HepG2 (cell line): Measurements from ENCODE around the gene SEZ6. TPM values are rescaled to one million over a fixed set of nuclear protein-coding genes. Genes with fewer than 3 reads are reported as not detected.

Source experiments
- AKAP8 ChIP-seq: sonication (generic); formaldehyde crosslinking; IDR thresholded peaks from 2 replicates; pipeline ENCODE4 v1.5.1; 2020; ENCODE audit warnings: mild to moderate bottlenecking, missing genetic modification reagents
- FOXM1 ChIP-seq: sonication (generic); formaldehyde crosslinking; IDR thresholded peaks from 2 replicates; pipeline ENCODE4 v1.5.0; 2020; ENCODE audit warnings: missing genetic modification reagents
- IKZF1 ChIP-seq: fragments of 450-650 bp; IDR thresholded peaks from 2 replicates; pipeline ENCODE4 v1.7.1; 2016
- KMT2B ChIP-seq: IDR thresholded peaks from 2 replicates; pipeline ENCODE4 v1.6.1; 2016; ENCODE audit warnings: missing genetic modification reagents, missing compliant biosample characterization
- MAZ ChIP-seq, 2 experiments: sonication (generic) in 1 of 2; formaldehyde crosslinking in 1 of 2; IDR thresholded peaks; 2 replicates each; pipeline versions ENCODE4 v1.5.0 to v1.6.1; 2012 to 2020; ENCODE audit warnings: low read depth in 2 of 2, mild to moderate bottlenecking in 2 of 2, borderline replicate concordance in 1 of 2, improper control_type of control experiment in 1 of 2, low read length in 1 of 2, missing genetic modification reagents in 1 of 2, moderate library complexity in 1 of 2
- MEIS2 ChIP-seq: sonication (generic); formaldehyde crosslinking; IDR thresholded peaks from 2 replicates; pipeline ENCODE4 v1.9.0; 2021; ENCODE audit warnings: mild to moderate bottlenecking, missing genetic modification reagents
- NFIC ChIP-seq: IDR thresholded peaks from 2 replicates; pipeline ENCODE4 v1.6.1; 2012; ENCODE audit warnings: mild to moderate bottlenecking, low read length, inconsistent platforms
- NFYB ChIP-seq: sonication (generic); formaldehyde crosslinking; IDR thresholded peaks from 2 replicates; pipeline ENCODE4 v1.4.0; 2020; ENCODE audit warnings: missing genetic modification reagents
- PCBP2 ChIP-seq: fragments of 200-400 bp; formaldehyde crosslinking; optimal IDR thresholded peaks from 2 replicates; pipeline ENCODE3; 2018; ENCODE audit warnings: low read length, low read depth; ENCODE audit not compliant: poor library complexity, severe bottlenecking
- POLR2AphosphoS5 ChIP-seq: IDR thresholded peaks from 2 replicates; pipeline ENCODE4 v1.6.1; 2012; ENCODE audit warnings: low read depth, low read length
- POLR2G ChIP-seq: fragments of 200-400 bp; formaldehyde crosslinking; IDR thresholded peaks from 2 replicates; pipeline ENCODE4 v1.6.1; 2018; ENCODE audit warnings: mild to moderate bottlenecking, low read depth, low read length, moderate library complexity
- SIN3B ChIP-seq: fragments of 150-350 bp; IDR thresholded peaks from 2 replicates; pipeline ENCODE4 v1.6.1; 2014; ENCODE audit warnings: low read length
- SRY ChIP-seq: sonication (generic); formaldehyde crosslinking; IDR thresholded peaks from 2 replicates; pipeline ENCODE4 v1.8.0; 2022; ENCODE audit warnings: mild to moderate bottlenecking, missing genetic modification reagents
- TRIM24 ChIP-seq: sonication (generic); formaldehyde crosslinking; IDR thresholded peaks from 2 replicates; pipeline ENCODE4 v1.8.0; 2022; ENCODE audit warnings: mild to moderate bottlenecking, missing genetic modification reagents
- ZBTB42 ChIP-seq: sonication (generic); formaldehyde crosslinking; IDR thresholded peaks from 2 replicates; pipeline ENCODE4 v1.5.0; 2020; ENCODE audit warnings: mild to moderate bottlenecking, missing genetic modification reagents
- ZNF564 ChIP-seq: sonication (generic); formaldehyde crosslinking; IDR thresholded peaks from 2 replicates; pipeline ENCODE4 v1.8.1; 2023; ENCODE audit warnings: mild to moderate bottlenecking, missing genetic modification reagents
- ZNF615 ChIP-seq: sonication (generic); formaldehyde crosslinking; IDR thresholded peaks from 2 replicates; pipeline ENCODE4 v1.5.0; 2020; ENCODE audit warnings: mild to moderate bottlenecking, missing genetic modification reagents, borderline replicate concordance
- ZSCAN25 ChIP-seq: sonication (generic); formaldehyde crosslinking; IDR thresholded peaks from 2 replicates; pipeline ENCODE4 v1.8.0; 2022; ENCODE audit warnings: mild to moderate bottlenecking, missing genetic modification reagents
- polyA plus RNA-seq, 8 experiments: library from polyadenylated mRNA; depleted of rRNA in 3 of 8; stranded (reverse) in 7 of 8; unstranded in 1 of 8; fragments of >200 nt; fragmentation: Illumina TruSeq in 4 of 8; extraction: Trizol in 4 of 8; gene quantifications; 2 replicates each; pipeline versions ENCODE4 v1.2.1 to v1.2.3, GENCODE V29; 2011 to 2016; ENCODE audit warnings: low read depth in 4 of 8, missing spikeins in 1 of 8, mixed read lengths in 1 of 8; ENCODE audit not compliant: insufficient read depth in 1 of 8
- total RNA-seq, 5 experiments: library from RNA; depleted of rRNA; stranded (reverse); fragments of >200 nt; fragmentation: Illumina TruSeq; extraction: Trizol; gene quantifications; 2 replicates each; pipeline ENCODE4 v1.2.3, GENCODE V29; 2016; ENCODE audit warnings: low read depth in 1 of 5
- TF ChIP-seq, protein P1 (sequence below): sonication (generic); formaldehyde crosslinking; conservative IDR thresholded peaks from 2 replicates; pipeline ENCODE4 v1.4.0; 2020; ENCODE audit warnings: missing genetic modification reagents
- TF ChIP-seq, protein P2 (sequence below): sonication (generic); formaldehyde crosslinking; IDR thresholded peaks from 2 replicates; pipeline ENCODE4 v1.8.0; 2022; ENCODE audit warnings: mild to moderate bottlenecking, missing genetic modification reagents, borderline replicate concordance
- TF ChIP-seq, protein P3 (sequence below): sonication (generic); formaldehyde crosslinking; IDR thresholded peaks from 2 replicates; pipeline ENCODE4 v1.4.0; 2020; ENCODE audit warnings: missing genetic modification reagents, borderline replicate concordance
- TF ChIP-seq, protein P4 (sequence below): sonication (generic); formaldehyde crosslinking; IDR thresholded peaks from 2 replicates; pipeline ENCODE4 v1.4.0; 2020; ENCODE audit warnings: missing genetic modification reagents

Gene SEZ6
- total and polyA plus RNA-seq, 2 of the 13 experiments (the other 11 are each of a cell fraction or from before 2014, with no cell fraction given), result not detected

DNA sequence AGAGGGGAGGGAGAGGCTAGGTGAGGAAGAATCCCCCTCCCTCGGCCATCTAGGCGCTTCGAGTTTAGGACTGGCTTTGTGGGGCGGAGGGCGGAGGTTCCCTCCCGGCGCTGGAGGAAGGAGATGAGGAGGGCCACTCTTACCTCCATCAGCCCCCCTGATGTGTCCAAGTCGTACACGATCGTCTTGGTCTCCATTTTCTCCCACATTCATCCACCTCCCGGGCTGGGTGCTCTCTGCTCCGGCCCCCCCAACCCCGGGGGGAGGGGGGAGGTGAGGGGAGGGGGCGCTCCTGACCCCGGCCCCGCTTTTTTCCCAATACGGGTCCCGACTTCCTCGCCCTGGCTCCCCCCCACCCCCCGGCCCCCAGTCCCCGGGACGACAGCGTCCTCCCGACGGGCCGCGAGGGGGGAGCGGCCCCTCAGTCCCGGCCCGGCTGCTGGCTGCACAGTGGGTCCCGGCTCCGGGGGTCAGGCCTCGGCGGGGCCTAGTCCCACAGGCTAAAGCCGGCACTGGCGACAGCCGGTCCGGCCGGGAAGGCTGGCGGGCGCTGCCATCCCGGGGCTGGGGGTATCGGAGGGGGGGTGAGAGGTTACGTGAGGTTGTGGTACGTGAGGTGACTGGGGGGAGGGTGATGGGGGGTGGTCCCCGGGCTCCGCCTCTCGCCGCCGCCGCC, 54.9 kb downstream of the SEZ6 start (continued):
- TF ChIP-seq, protein P1, sequence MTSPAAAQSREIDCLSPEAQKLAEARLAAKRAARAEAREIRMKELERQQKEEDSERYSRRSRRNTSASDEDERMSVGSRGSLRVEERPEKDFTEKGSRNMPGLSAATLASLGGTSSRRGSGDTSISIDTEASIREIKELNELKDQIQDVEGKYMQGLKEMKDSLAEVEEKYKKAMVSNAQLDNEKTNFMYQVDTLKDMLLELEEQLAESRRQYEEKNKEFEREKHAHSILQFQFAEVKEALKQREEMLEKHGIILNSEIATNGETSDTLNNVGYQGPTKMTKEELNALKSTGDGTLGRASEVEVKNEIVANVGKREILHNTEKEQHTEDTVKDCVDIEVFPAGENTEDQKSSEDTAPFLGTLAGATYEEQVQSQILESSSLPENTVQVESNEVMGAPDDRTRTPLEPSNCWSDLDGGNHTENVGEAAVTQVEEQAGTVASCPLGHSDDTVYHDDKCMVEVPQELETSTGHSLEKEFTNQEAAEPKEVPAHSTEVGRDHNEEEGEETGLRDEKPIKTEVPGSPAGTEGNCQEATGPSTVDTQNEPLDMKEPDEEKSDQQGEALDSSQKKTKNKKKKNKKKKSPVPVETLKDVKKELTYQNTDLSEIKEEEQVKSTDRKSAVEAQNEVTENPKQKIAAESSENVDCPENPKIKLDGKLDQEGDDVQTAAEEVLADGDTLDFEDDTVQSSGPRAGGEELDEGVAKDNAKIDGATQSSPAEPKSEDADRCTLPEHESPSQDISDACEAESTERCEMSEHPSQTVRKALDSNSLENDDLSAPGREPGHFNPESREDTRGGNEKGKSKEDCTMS (CRISPR knock-in tag), result no peak
- TF ChIP-seq ZNF564 (CRISPR knock-in tag) (no peak), ZBTB42 (no peak), SRY (CRISPR knock-in tag) (0 out of 2 replicates have a peak, but pooled peaks have one; percentile 46), ZSCAN25 (CRISPR knock-in tag) (no peak), FOXM1 (CRISPR knock-in tag) (no peak), IKZF1 (no peak), TRIM24 (CRISPR knock-in tag) (no peak), MEIS2 (CRISPR knock-in tag) (no peak), KMT2B (CRISPR knock-in tag) (no peak), SIN3B (0 out of 2 replicates have a peak, but pooled peaks have one; percentile 7), POLR2AphosphoS5 (no peak), PCBP2 (no peak), ZNF615 (CRISPR knock-in tag) (no peak), AKAP8 (CRISPR knock-in tag) (no peak), POLR2G (no peak), NFYB (no peak), MAZ (IDR thresholded peaks at IDR 0.05; ENCODE audit: borderline replicate concordance, low read depth, low read length) (0 out of 2 replicates have a peak, but pooled peaks have one; percentile 17), MAZ (CRISPR knock-in tag; IDR thresholded peaks at IDR 0.05; ENCODE audit: low read depth) (no peak), NFIC (no peak)
- TF ChIP-seq, protein P2, sequence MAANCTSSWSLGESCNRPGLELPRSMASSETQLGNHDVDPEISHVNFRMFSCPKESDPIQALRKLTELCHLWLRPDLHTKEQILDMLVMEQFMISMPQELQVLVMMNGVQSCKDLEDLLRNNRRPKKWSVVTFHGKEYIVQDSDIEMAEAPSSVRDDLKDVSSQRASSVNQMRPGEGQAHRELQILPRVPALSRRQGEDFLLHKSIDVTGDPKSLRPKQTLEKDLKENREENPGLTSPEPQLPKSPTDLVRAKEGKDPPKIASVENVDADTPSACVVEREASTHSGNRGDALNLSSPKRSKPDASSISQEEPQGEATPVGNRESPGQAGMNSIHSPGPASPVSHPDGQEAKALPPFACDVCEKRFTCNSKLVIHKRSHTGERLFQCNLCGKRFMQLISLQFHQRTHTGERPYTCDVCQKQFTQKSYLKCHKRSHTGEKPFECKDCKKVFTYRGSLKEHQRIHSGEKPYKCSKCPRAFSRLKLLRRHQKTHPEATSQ (CRISPR knock-in tag), result no peak
- TF ChIP-seq, protein P3, sequence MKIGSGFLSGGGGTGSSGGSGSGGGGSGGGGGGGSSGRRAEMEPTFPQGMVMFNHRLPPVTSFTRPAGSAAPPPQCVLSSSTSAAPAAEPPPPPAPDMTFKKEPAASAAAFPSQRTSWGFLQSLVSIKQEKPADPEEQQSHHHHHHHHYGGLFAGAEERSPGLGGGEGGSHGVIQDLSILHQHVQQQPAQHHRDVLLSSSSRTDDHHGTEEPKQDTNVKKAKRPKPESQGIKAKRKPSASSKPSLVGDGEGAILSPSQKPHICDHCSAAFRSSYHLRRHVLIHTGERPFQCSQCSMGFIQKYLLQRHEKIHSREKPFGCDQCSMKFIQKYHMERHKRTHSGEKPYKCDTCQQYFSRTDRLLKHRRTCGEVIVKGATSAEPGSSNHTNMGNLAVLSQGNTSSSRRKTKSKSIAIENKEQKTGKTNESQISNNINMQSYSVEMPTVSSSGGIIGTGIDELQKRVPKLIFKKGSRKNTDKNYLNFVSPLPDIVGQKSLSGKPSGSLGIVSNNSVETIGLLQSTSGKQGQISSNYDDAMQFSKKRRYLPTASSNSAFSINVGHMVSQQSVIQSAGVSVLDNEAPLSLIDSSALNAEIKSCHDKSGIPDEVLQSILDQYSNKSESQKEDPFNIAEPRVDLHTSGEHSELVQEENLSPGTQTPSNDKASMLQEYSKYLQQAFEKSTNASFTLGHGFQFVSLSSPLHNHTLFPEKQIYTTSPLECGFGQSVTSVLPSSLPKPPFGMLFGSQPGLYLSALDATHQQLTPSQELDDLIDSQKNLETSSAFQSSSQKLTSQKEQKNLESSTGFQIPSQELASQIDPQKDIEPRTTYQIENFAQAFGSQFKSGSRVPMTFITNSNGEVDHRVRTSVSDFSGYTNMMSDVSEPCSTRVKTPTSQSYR, result 0 out of 2 replicates have a peak, but pooled peaks have one; percentile 32
- TF ChIP-seq, protein P4, sequence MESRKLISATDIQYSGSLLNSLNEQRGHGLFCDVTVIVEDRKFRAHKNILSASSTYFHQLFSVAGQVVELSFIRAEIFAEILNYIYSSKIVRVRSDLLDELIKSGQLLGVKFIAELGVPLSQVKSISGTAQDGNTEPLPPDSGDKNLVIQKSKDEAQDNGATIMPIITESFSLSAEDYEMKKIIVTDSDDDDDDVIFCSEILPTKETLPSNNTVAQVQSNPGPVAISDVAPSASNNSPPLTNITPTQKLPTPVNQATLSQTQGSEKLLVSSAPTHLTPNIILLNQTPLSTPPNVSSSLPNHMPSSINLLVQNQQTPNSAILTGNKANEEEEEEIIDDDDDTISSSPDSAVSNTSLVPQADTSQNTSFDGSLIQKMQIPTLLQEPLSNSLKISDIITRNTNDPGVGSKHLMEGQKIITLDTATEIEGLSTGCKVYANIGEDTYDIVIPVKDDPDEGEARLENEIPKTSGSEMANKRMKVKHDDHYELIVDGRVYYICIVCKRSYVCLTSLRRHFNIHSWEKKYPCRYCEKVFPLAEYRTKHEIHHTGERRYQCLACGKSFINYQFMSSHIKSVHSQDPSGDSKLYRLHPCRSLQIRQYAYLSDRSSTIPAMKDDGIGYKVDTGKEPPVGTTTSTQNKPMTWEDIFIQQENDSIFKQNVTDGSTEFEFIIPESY (CRISPR knock-in tag), result no peak
